ENCODE data around the gene INTS11.

Gene INTS11

GRCh38 chr1:1357871-1358432 lies 33.5 kb upstream of the INTS11 start:
- no peak for DNase-seq

- no peak for DNase-seq
These were observed 32.4 kb upstream of the INTS11 start for GRCh38 chr1:1356796-1357401.

- no peak for DNase-seq
These were observed 31.8 kb upstream of the INTS11 start for GRCh38 chr1:1356166-1356795.

GRCh38 chr1:1355416-1355815 lies 31.0 kb upstream of the INTS11 start:
- DNase-seq = no peak

- DNase-seq = no peak
These were observed 30.1 kb upstream of the INTS11 start for GRCh38 chr1:1354271-1355247.

- no peak for DNase-seq
These were observed 29.1 kb upstream of the INTS11 start for GRCh38 chr1:1353389-1354151.

GRCh38 chr1:1352786-1353388 lies 28.4 kb upstream of the INTS11 start:
- DNase-seq = no peak

- DNase-seq = no peak
These were observed 27.3 kb upstream of the INTS11 start for GRCh38 chr1:1351511-1352427.

- DNase-seq = no peak
These were observed 25.0 kb upstream of the INTS11 start, which contains the start of gene DVL1 for GRCh38 chr1:1349256-1350012. Gene DVL1, minus strand, starts transcription at chr1:1349418. Its CDS starts 353 bp downstream, at chr1:1349065.

- no peak for DNase-seq
These were observed 24.2 kb upstream of the INTS11 start for GRCh38 chr1:1348420-1349255.

GRCh38 chr1:1347663-1348419 lies 23.4 kb upstream of the INTS11 start:
- no peak for DNase-seq

GRCh38 chr1:1347026-1347595 lies 22.7 kb upstream of the INTS11 start:
- DNase-seq = no peak

- DNase-seq = no peak
These were observed 22.0 kb upstream of the INTS11 start for GRCh38 chr1:1346501-1346890.

- no peak for DNase-seq
These were observed 21.5 kb upstream of the INTS11 start for GRCh38 chr1:1345860-1346500.

GRCh38 chr1:1345384-1345783 lies 20.9 kb upstream of the INTS11 start:
- no peak for DNase-seq

GRCh38 chr1:1344655-1345361 lies 20.3 kb upstream of the INTS11 start:
- DNase-seq = no peak
